ENCODE results near the gene ZEB1.
"Not testable (repeated sequence)": the region's sequence is repeated elsewhere in the genome, so short reads cannot be mapped to it uniquely, and the experiment has no call there.

The ZEB1 gene

GRCh38 chr10:31372439-31372838 lies 53.4 kb downstream of the ZEB1 start:
- DNase-seq = no peak

- DNase-seq = no peak
These were observed 55.2 kb downstream of the ZEB1 start for GRCh38 chr10:31374146-31374696.

GRCh38 chr10:31381171-31381570 lies 62.2 kb downstream of the ZEB1 start:
- DNase-seq = no peak

GRCh38 chr10:31381766-31382316 lies 62.8 kb downstream of the ZEB1 start:
- DNase-seq = no peak

GRCh38 chr10:31383810-31384588 lies 65.0 kb downstream of the ZEB1 start:
- no peak for DNase-seq

GRCh38 chr10:31384589-31384949 lies 65.6 kb downstream of the ZEB1 start:
- DNase-seq = no peak

GRCh38 chr10:31390804-31391203 lies 71.8 kb downstream of the ZEB1 start:
- no peak for DNase-seq

GRCh38 chr10:31393844-31394243 lies 74.8 kb downstream of the ZEB1 start:
- no peak for DNase-seq

GRCh38 chr10:31395695-31396094 lies 76.7 kb downstream of the ZEB1 start:
- no peak for DNase-seq

GRCh38 chr10:31396376-31396775 lies 77.4 kb downstream of the ZEB1 start:
- DNase-seq = no peak

GRCh38 chr10:31397852-31398251 lies 78.8 kb downstream of the ZEB1 start:
- DNase-seq = no peak

- DNase-seq = no peak
These were observed 80.2 kb downstream of the ZEB1 start for GRCh38 chr10:31399171-31399570.

GRCh38 chr10:31399631-31400030 lies 80.6 kb downstream of the ZEB1 start:
- DNase-seq = no peak

GRCh38 chr10:31401287-31401686 lies 82.3 kb downstream of the ZEB1 start:
- no peak for DNase-seq

GRCh38 chr10:31404640-31405039 lies 85.6 kb downstream of the ZEB1 start:
- DNase-seq = peak; percentile 61

GRCh38 chr10:31405829-31406228 lies 86.8 kb downstream of the ZEB1 start:
- DNase-seq = not testable (repeated sequence)

GRCh38 chr10:31412397-31412796 lies 93.4 kb downstream of the ZEB1 start:
- DNase-seq = not testable (repeated sequence)

- peak; percentile 7 for DNase-seq
These were observed 94.3 kb downstream of the ZEB1 start for GRCh38 chr10:31413325-31413724.

- DNase-seq = no peak
These were observed 99.5 kb downstream of the ZEB1 start for GRCh38 chr10:31418481-31418880.

- DNase-seq = no peak
These were observed 100.5 kb downstream of the ZEB1 start for GRCh38 chr10:31419394-31420063.

- no peak for DNase-seq
These were observed 102.3 kb downstream of the ZEB1 start for GRCh38 chr10:31421322-31421721.

- no peak for DNase-seq
These were observed 103.6 kb downstream of the ZEB1 start for GRCh38 chr10:31422634-31423033.

GRCh38 chr10:31424473-31424872 lies 105.5 kb downstream of the ZEB1 start:
- DNase-seq = no peak

GRCh38 chr10:31426401-31426800 lies 107.4 kb downstream of the ZEB1 start:
- no peak for DNase-seq
